GM19023 (cell line): ENCODE measurements around the gene PTPMT1.

Experiments used
- ATAC-seq: cut with Tn5 transposase; IDR thresholded peaks from one replicate; pipeline ENCODE4 v1.9.1; 2021; ENCODE audit warnings: mild to moderate bottlenecking, moderate library complexity; ENCODE audit not compliant: unreplicated experiment

Gene PTPMT1

DNA sequence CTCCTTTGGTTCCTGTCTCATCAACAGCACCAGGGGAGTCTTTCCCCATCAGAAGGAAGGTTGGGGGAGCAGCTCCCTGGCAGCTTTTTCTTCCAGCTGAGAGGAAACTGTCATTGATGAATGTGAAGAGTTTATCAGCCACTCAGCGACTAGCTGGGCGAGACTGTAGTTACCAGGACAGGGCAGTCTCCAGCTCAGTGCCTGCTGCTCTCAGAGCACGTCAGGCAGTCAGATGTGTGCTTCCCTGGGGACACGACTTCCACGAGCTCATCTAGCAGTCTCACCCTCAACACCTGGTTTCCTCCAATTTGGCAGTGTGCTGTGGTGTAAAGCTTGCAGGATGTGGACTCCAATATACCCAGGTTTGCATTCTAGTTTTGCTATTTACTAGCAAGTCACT is 41.3 kb downstream of the PTPMT1 start:
- ATAC-seq: no peak

DNA sequence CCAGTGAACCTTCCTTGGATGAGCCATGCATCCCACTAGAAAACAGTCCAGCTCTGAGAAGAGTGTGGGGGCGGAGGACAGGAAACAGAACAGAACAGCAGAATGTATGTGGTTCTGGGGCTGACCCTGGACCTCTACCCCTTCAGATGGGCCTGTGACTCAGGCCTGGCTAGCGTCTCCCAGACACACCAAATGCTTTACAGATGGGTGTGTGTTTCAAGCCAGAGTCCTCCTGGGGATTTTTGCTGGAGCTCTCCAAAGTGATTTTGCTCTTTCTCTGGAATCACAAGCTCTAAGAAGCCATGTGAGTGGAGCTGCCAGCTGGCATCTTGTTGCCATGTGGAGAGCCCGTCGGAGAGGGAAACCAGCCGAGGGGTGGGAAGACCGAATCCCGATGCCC is 42.0 kb downstream of the PTPMT1 start:
- ATAC-seq: no peak

DNA sequence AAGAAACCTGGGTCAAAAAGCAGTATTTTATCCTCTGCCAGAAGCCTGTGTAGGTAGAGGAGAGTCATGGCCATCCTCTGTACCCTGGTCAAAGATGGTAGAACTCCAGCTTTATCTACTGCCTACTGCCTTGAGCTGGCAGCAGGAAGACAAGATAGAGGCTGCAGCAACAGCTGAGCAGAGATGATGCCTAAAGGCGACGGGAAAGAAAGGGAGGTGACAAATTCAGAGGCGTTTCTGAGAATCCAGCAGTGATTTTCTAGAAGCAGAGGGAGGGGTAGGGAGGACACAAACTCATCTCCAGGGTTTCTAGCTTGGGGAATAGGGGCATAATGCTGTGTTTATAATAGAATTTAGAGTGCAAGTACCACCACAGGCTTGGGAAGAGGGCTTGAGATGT is 44.3 kb downstream of the PTPMT1 start:
- no peak for ATAC-seq

DNA sequence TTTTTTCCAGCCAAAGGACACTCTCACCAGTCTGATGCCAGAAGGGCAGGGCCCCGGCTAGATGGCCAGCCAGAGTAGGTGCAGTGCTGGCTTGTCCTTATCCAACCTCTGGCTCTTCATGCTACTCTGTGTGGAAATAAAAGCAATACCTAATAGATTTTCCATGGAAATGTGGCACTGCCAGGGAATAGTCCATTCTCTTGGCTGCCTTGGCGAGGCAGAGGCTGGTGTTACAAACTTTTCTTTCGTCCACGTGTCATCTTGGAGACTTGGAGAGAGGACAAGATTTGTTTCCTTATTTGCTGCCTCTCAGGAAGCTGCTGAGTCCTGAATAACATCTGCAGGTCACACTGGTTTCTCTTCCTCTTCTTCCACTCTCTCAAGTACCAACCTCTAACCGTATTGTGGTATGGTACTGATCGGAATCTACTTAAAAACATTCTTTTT is 46.0 kb downstream of the PTPMT1 start:
- peak; percentile 74 for ATAC-seq

DNA sequence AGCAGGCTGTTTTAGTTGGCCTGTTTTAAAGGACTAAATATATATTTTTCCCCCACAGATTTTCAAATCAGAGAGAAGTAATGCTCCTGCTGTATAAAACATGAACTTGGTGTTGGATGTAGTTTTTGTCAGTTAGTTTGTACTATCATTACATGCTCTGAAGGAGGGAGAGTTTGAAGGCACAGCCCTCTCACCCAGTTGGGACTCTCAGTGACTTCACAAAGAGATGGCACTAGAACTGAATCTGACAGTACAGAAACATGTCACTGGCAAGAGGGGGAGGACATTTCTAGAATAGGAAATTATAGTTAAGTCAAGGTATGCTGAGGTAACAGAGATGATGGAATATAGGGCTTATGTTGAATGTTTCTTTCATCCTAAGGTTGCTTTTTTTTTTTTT is 49.9 kb downstream of the PTPMT1 start:
- ATAC-seq: no peak

DNA sequence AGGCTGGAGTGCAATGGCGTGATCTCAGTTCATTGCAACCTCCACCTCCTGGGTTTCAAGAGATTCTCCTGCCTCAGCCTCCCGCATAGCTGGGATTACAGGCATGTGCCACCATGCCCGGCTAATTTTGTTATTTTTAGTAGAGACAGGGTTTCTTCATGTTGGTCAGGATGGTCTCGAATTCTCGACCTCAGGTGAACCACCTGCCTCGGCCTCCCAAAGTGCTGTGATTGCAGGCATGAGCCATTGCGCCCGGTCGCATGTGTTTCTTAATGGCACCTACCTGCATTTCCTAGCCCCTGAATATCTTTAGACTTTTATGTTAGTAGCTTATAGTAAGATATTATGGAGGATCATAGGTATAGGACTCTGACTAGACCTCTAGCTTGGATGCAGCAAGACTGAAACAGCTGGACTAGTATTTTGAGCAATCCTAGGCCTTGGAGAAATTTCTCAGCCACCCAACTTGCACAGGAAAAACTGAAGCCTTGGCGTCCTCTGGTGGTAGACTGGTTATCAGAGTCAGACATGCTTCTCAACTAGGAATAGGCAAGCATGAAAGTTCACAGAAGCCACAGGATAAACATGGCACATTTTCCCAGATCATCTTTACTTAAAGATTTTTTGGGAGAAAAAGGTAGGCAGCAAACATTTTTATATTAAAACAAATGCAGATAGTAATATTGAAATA is 51.5 kb downstream of the PTPMT1 start:
- ATAC-seq: no peak

DNA sequence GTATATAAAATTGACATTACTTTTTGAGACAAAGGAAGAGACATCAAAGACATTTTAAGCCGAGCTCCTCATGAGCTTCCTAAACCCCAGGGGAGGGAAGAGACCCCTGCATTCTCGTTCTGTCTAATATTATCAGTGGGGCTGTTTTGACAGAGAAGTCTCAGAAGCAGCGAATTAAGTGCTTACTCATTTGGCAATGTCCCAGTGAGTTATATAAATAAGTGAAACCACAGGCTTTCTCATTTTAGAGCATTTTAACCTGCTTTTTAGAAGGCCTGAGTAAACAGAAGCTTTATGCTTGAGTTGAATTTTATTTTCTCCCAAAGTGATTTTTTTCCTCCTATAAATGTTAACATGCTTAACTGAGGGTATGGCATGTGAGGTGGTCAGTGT is 52.0 kb downstream of the PTPMT1 start:
- no peak for ATAC-seq

DNA sequence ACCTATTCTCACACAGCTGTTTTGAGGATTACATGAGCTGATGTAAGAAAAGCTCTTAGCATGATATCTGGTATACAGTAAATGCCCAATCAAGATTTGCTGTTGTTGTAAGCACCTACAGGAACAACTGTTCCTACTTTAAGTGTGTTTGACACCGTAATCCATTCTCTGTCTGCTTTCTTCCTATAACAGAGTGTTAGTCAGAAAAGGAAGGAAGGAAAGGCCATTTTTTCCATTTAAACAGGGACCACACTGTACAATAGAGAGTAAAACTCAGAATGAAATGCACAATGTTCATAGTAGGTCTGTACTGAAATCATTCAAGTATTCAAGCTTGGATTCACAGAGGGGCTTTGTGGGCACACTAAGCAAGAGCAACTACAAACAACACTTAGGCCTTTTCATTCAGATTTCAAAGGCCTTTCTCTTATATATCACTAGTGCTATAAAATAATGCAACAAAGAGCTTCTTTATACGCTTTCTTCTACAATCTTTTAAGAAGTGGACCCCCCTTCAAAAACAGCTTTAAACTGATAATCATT is 55.5 kb downstream of the PTPMT1 start:
- ATAC-seq: no peak
